GM20000 (cell line): Measurements from ENCODE around the gene ARMCX1.
"Not testable (repeated sequence)": the region's sequence is repeated elsewhere in the genome, so short reads cannot be mapped to it uniquely, and the experiment has no call there.

Experiments used
- DNase-seq: peaks from one replicate; pipeline ENCODE4 v3.0.0; 2012; ENCODE audit warnings: low spot score
- TF ChIP-seq, protein P1 (sequence below): IDR thresholded peaks from 2 replicates; pipeline ENCODE4 v1.5.1; 2012; ENCODE audit warnings: mild to moderate bottlenecking, control low read depth; ENCODE audit errors: extremely low read depth, missing control alignments

ARMCX1 gene

GRCh38 chrX:101552714-101553113 lies 2.4 kb downstream of the ARMCX1 start:
- TF ChIP-seq, protein P1, sequence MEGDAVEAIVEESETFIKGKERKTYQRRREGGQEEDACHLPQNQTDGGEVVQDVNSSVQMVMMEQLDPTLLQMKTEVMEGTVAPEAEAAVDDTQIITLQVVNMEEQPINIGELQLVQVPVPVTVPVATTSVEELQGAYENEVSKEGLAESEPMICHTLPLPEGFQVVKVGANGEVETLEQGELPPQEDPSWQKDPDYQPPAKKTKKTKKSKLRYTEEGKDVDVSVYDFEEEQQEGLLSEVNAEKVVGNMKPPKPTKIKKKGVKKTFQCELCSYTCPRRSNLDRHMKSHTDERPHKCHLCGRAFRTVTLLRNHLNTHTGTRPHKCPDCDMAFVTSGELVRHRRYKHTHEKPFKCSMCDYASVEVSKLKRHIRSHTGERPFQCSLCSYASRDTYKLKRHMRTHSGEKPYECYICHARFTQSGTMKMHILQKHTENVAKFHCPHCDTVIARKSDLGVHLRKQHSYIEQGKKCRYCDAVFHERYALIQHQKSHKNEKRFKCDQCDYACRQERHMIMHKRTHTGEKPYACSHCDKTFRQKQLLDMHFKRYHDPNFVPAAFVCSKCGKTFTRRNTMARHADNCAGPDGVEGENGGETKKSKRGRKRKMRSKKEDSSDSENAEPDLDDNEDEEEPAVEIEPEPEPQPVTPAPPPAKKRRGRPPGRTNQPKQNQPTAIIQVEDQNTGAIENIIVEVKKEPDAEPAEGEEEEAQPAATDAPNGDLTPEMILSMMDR, result no peak
- no peak for DNase-seq

- TF ChIP-seq, protein P1, result no peak
- no peak for DNase-seq
Measured at GRCh38 chrX:101564651-101565050, 14.3 kb downstream of the ARMCX1 start.

GRCh38 chrX:101595739-101596419 lies 45.5 kb downstream of the ARMCX1 start:
- DNase-seq, result peak; percentile 61
- TF ChIP-seq, protein P1, result no peak

GRCh38 chrX:101599592-101599991 lies 49.2 kb downstream of the ARMCX1 start:
- DNase-seq, result not testable (repeated sequence)

- DNase-seq, result no peak
- TF ChIP-seq, protein P1, result no peak
Measured at GRCh38 chrX:101602077-101602476, 51.7 kb downstream of the ARMCX1 start.
